GM18909 (cell line): Measurements from ENCODE around the gene IMMT.
"Not testable (repeated sequence)": the region's sequence is repeated elsewhere in the genome, so short reads cannot be mapped to it uniquely, and the experiment has no call there.

Experiments
- ATAC-seq: cut with Tn5 transposase; IDR thresholded peaks from one replicate; pipeline ENCODE4 v1.9.1; 2021; ENCODE audit warnings: mild to moderate bottlenecking; ENCODE audit not compliant: unreplicated experiment, poor library complexity

IMMT gene

GRCh38 chr2:86195055-86195807 is at the start of gene IMMT:
Gene IMMT, minus strand, starts transcription at chr2:86195462. Its CDS starts 80 bp downstream, at chr2:86195382.
- ATAC-seq, result peak; percentile 87

DNA sequence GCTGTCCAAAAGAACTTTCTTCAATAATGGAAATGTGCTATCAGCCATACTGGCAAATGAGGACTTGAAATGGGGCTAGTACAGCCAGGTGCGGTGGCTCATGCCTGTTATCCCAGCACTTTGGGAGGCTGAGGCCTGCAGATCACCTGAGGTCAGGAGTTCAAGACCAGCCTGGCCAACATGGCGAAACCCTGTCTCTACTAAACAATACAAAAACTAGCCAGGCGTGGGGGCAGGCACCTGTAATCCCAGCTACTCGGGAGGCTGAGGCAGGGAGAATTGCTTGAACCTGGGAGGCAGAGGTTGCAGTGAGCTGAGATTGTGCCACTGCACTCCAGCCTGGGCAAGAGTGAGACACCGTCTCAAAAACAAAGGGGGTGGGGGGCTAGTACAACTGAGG is 49.5 kb upstream of the IMMT start:
- not testable (repeated sequence) for ATAC-seq

DNA sequence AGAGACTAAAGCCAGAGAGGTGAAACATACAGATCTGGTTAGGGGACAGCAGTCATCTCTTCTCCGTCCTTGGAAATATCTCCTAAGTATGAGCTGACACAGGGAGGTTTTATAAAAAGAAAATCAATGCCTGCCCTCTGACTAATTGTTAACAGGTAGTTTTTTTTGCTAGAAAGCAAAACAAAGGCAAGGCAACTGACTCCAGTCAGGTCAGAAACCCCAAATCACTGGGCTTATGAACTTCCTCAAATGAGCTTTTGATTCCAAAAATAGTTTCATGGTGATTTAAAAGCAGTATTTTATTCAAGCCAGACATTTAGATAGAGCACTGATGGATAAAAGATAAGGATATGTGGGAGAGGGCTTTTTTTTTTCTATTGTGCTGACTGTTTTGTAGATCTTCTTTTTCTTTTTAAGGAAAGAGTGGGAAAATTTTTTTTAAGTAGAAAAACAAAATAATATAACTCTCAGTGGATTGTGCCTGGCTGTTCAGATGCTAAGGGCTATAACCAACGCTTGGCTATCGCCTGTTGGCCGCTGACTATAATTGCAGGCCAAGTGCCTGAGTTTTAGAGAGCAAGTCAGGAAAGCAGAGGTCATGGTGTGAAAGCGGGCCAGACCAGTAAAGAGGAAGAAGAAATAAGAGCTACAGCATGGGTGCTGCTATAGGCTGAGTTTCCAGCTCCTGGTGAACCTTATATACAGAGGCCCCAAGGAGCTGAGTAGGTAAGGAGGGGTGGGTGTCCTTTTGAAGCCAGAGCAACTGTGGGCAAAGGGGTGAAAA is 48.9 kb upstream of the IMMT start:
- no peak for ATAC-seq

DNA sequence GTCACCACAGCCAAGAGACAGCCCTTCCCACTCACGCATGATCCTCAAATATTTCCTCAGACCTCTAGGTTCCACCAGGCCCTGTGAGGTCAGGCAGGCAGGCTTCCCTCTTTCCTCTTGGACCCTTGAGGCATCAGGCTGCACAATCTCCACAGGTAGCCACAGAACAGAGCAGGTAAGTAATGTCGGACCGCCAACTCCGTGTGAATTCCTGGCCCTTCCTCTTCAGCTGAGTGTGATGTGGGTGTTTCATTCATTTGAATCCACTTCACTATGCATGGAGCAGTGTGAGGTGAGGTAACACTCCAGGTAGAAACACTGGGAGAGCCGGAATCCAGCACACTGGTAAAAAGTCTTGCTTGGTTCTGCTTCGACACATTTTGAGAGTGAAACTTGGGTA is 48.0 kb upstream of the IMMT start:
- no peak for ATAC-seq

DNA sequence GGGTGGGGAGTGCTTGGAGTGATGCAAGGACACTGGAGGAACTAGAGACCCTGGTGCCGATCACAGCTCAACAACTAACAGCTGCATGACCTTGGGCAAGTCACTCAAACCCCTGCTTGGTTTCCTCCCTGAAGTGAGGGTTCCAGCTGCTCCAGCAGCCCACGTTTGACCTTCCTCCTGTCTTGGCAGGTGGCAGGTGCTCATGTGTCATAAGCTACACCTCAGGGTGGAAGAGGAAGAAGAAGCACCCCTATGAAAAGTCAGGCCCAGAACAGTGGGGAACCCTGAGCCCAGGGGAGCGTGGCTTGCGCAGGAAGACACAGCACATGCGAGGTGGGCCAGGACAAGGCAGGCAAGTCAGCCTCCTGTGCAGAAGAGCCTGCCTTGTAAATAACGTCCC is 46.3 kb upstream of the IMMT start:
- no peak for ATAC-seq

DNA sequence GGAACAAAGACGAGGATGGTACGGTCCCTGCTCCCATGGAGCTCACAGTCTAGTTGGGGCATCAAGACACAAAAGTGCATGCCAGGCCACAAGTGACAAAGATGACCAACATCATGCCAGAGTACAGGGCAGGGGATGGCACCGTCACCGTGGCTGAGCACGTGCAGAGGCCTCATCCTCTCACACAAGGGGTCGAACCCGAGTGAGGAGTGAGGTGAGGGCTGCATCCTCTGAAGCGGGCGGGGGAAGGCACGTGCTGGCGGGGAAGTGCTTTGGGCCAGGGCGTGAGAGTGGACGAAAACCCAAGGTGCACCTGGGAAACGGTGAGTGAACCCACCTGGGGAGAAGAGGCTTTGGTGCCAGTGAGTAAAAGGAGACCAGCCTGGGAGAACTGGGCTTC is 45.0 kb upstream of the IMMT start:
- ATAC-seq, result no peak

DNA sequence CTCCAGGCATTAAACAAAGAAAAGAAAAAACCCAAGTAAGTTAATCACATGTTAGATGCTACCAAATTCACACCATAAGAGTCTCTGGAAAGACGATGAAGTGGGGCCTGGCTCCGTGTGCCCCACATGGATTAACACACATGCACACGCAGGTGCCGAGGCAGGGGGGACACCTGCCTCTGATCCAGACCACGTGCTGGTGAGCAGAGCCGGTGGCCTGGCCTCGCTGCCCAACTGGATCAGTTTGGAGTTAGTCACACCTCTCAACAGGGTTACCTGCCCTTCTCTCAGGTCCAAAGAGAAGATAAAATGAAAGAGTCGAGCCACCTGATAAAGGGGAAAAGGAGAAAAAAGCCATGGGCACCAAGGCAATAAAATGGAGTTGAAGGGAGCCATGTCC is 44.5 kb upstream of the IMMT start:
- ATAC-seq, result no peak

DNA sequence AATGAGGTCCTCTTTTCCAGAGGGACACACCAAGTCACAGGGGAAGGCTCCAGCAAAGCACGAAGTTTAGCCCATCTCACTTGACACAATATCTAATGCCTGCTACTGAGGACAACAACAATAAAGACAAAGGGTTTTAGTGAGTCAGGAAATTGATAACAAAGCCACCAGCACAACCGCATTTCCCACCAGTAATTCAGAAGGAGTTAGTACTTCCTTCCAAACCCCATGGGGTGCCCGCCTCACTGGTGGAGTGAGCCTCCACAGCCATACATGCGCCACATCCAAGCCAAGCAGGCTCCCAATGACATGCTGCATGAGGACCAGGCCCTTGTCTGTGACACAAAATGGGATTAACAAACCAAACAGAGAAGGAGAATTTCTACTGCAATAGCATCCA is 44.1 kb upstream of the IMMT start:
- ATAC-seq, result no peak

- ATAC-seq, result peak; percentile 94
Observed at GRCh38 chr2:86238354-86238753, 43.1 kb upstream of the IMMT start.

DNA sequence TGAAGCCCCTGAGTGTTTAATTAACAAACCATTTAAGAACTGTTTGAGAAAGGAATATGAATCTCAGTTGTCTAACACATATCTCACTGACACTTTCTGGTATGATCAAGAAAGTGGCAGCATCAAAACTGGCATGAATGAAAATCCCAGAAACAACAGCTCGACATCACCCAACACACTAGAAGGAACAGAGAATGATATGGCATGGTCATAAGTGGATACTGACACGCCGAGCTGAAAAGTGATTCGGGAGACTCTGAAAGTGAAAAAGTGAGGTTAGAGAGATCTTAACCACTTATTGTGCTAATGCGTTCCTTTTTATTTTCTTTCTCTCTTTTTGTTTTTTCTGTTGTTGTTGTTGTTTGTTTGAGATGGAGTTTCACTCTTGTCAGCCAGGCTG is 41.9 kb upstream of the IMMT start:
- ATAC-seq, result no peak

- no peak for ATAC-seq
Observed at GRCh38 chr2:86235196-86235980, 40.1 kb upstream of the IMMT start.

GRCh38 chr2:86234563-86235131 is 39.4 kb upstream of the IMMT start:
- no peak for ATAC-seq

GRCh38 chr2:86233436-86233835 is 38.2 kb upstream of the IMMT start:
- ATAC-seq, result no peak

DNA sequence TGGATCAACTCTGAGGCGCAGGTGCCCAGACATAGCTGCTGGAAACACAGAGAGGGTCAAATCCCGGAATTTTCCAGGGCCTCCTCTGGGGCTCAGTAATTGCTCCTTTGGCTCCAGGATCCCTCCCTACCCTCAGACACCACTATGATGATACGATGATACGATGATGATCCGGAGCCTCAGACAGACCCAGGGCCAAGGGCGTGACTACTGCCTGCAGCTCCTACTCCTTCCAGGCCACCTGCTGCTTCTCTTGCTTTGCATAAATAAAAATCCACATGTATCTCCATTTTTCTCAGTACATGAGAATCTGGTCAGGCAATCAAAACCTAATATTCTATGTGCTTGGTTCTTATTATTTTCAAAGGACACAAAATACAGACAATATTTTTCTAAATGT is 37.6 kb upstream of the IMMT start:
- no peak for ATAC-seq

DNA sequence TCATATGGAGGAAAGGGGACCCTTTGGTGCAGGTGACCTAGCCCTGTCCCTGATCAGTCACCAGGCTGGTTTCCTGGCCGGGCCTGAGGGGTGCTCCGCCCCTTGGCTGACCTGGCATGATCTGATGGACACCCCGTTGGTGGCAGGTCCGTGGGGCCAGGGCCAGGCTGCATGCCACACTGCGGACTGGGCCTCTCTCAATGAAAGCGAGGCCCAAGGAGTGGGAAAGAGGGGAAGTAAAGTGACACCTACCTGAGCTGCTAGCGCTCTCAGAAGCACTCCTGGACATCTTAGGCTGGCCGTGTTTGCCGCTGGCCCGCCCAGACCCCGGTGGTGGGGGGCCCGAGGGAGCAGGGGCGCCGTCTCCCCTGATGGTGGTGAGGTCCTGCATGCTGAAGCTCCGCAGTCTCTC is 37.1 kb upstream of the IMMT start:
- ATAC-seq, result no peak

DNA sequence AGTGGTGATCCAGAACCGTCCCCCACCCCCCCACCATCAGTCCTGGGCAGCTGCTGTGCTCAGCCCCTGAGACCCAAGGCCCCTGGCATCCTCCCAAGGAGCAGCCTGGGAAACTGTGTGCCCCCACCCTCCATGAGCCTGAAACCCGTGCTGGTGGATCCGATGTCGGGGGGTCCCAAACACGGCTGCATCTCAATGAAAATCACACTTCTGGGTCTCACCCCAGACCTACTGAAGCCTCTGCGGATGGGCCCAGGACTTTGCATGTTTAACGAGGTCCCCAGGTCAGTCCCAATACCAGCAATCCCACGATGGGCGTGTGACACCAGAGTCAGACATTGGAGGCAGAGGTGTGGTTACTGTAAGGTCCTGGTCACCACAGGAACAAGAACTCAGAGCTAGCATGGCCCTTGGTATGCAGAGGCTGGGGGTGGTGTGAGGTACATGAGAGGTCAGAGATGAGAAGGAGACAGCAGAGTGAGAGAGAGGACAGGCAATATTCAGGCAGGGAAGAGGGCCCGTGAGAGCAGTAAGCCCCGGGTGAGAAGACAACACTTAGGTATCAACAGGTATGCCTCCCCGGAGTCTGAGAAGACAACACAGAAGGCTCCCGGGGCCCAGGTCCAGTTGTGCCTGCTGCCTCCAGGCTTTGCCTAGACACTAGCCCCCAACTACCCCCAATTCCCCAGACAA is 36.6 kb upstream of the IMMT start:
- no peak for ATAC-seq

GRCh38 chr2:86230961-86231360 is 35.7 kb upstream of the IMMT start:
- ATAC-seq, result no peak

DNA sequence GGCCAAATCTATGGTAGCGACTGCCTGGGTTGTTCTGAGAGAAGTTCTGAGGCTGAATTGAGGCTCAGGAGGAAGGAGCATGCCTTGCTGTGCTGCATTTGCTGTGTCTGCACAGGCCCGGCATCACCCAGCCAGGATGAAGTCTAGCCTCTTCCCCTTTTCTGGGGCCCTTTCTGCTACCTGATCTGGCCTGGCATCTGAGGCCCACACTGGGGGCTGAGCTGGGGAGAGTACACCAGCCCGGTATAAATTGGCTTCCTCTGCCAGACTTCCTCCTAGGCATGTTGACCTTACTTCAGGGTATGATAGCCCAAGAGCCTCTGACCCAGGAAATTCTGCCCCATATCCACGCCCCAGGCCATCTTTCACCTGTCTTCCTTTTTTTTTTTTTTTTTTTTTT is 34.0 kb upstream of the IMMT start:
- no peak for ATAC-seq

- ATAC-seq, result not testable (repeated sequence)
Observed at GRCh38 chr2:86228574-86228973, 33.3 kb upstream of the IMMT start.

GRCh38 chr2:86227685-86228084 is 32.4 kb upstream of the IMMT start:
- no peak for ATAC-seq
